H9 (cell line): ENCODE measurements around the gene HGS. TPM values are rescaled to one million over a fixed set of nuclear protein-coding genes. Genes with fewer than 3 reads are reported as not detected.

ENCODE experiments used
- DNase-seq: peaks from one replicate; pipeline ENCODE4 v3.0.0-alpha.2; 2017
- H2AFZ ChIP-seq: one replicate; pipeline ENCODE4 v1.6.1; 2013; ENCODE audit warnings: mild to moderate bottlenecking, low read length, control low read depth, moderate library complexity
- H2AK5ac ChIP-seq: 2 replicates; pipeline ENCODE4 v1.6.1; 2013; ENCODE audit warnings: low read length, control low read depth, mixed read lengths; ENCODE audit not compliant: insufficient read length
- H2BK120ac ChIP-seq: one replicate; pipeline ENCODE4 v1.6.1; 2013; ENCODE audit warnings: low read depth, mild to moderate bottlenecking, low read length, control low read depth, inconsistent platforms; ENCODE audit not compliant: poor library complexity, severe bottlenecking
- H2BK12ac ChIP-seq: 2 replicates; pipeline ENCODE4 v1.6.1; 2013; ENCODE audit warnings: low read length, control low read depth, mixed read lengths, low read depth; ENCODE audit not compliant: insufficient read length
- H2BK15ac ChIP-seq: 2 replicates; pipeline ENCODE4 v1.6.1; 2013; ENCODE audit warnings: low read depth, low read length, control low read depth
- H2BK20ac ChIP-seq: one replicate; pipeline ENCODE4 v1.6.1; 2013; ENCODE audit warnings: low read depth, mild to moderate bottlenecking, low read length, control low read depth, inconsistent platforms; ENCODE audit not compliant: poor library complexity, severe bottlenecking
- H2BK5ac ChIP-seq: 2 replicates; pipeline ENCODE4 v1.6.1; 2013; ENCODE audit warnings: low read length, control low read depth, mixed read lengths; ENCODE audit not compliant: insufficient read length
- H3K14ac ChIP-seq: 2 replicates; pipeline ENCODE4 v1.6.1; 2013; ENCODE audit warnings: low read length, control low read depth; ENCODE audit not compliant: insufficient read depth
- H3K18ac ChIP-seq: 2 replicates; pipeline ENCODE4 v1.6.1; 2013; ENCODE audit warnings: low read depth, mild to moderate bottlenecking, mixed read lengths, low read length, control low read depth; ENCODE audit not compliant: insufficient read length
- H3K23ac ChIP-seq: 2 replicates; pipeline ENCODE4 v1.6.1; 2013; ENCODE audit warnings: low read length, control low read depth, mixed read lengths, low read depth; ENCODE audit not compliant: insufficient read length
- H3K23me2 ChIP-seq: 2 replicates; pipeline ENCODE4 v1.6.1; 2013; ENCODE audit warnings: low read depth, mild to moderate bottlenecking, mixed read lengths, low read length, control low read depth; ENCODE audit not compliant: insufficient read length, poor library complexity, severe bottlenecking
- H3K27ac ChIP-seq: 2 replicates; pipeline ENCODE4 v1.5.1; 2013; ENCODE audit warnings: low read length, control low read depth, mixed read lengths, low read depth; ENCODE audit not compliant: insufficient read length
- H3K27me3 ChIP-seq: 2 replicates; pipeline ENCODE4 v1.6.1; 2013; ENCODE audit warnings: low read length, control low read depth, inconsistent platforms; ENCODE audit not compliant: insufficient read depth
- H3K4ac ChIP-seq: 2 replicates; pipeline ENCODE4 v1.6.1; 2013; ENCODE audit warnings: low read depth, mild to moderate bottlenecking, control low read depth, inconsistent platforms, low read length, moderate library complexity
- H3K4me1 ChIP-seq: 2 replicates; pipeline ENCODE4 v1.6.1; 2013; ENCODE audit warnings: low read length, control low read depth, inconsistent platforms; ENCODE audit not compliant: insufficient read depth
- H3K4me2 ChIP-seq: 2 replicates; pipeline ENCODE4 v1.6.1; 2013; ENCODE audit warnings: low read length, control low read depth, mixed read lengths; ENCODE audit not compliant: insufficient read length, insufficient read depth
- H3K56ac ChIP-seq: 2 replicates; pipeline ENCODE4 v1.6.1; 2013; ENCODE audit warnings: low read depth, mild to moderate bottlenecking, mixed read lengths, low read length, control low read depth; ENCODE audit not compliant: insufficient read length
- H3K79me1 ChIP-seq: 2 replicates; pipeline ENCODE4 v1.6.1; 2013; ENCODE audit warnings: low read depth, mild to moderate bottlenecking, moderate library complexity, low read length, control low read depth, inconsistent platforms; ENCODE audit not compliant: insufficient read depth, poor library complexity, severe bottlenecking
- H3K79me2 ChIP-seq: 2 replicates; pipeline ENCODE4 v1.6.1; 2013; ENCODE audit warnings: low read length, control low read depth, inconsistent platforms; ENCODE audit not compliant: insufficient read depth
- H3K9ac ChIP-seq: 2 replicates; pipeline ENCODE4 v1.6.1; 2013; ENCODE audit warnings: low read length, control low read depth, mixed read lengths; ENCODE audit not compliant: insufficient read length; ENCODE audit errors: extremely low read depth
- H3K9me3 ChIP-seq: one replicate; pipeline ENCODE4 v1.6.1; 2013; ENCODE audit warnings: low read depth, low read length, inconsistent platforms; ENCODE audit not compliant: control insufficient read depth
- H3T11ph ChIP-seq: one replicate; pipeline ENCODE4 v1.6.1; 2013; ENCODE audit warnings: mild to moderate bottlenecking, low read length, control low read depth, inconsistent platforms
- H4K20me1 ChIP-seq: one replicate; pipeline ENCODE4 v1.6.1; 2013; ENCODE audit not compliant: control insufficient read depth, insufficient read length, insufficient read depth
- H4K5ac ChIP-seq: 2 replicates; pipeline ENCODE4 v1.6.1; 2013; ENCODE audit warnings: low read depth, mild to moderate bottlenecking, mixed read lengths, low read length, control low read depth; ENCODE audit not compliant: insufficient read length
- H4K8ac ChIP-seq: replicated peaks from 2 replicates; pipeline ENCODE4 v1.6.1; 2013; ENCODE audit warnings: low read length, control low read depth, mixed read lengths, low read depth; ENCODE audit not compliant: insufficient read length
- H4K91ac ChIP-seq: 2 replicates; pipeline ENCODE4 v1.6.1; 2013; ENCODE audit warnings: low read depth, mild to moderate bottlenecking, moderate library complexity, mixed read lengths, low read length, control low read depth; ENCODE audit not compliant: insufficient read length
- H3K27ac Mint-ChIP-seq, 3 experiments: 2 replicates in 2 of 3; 3 replicates in 1 of 3; pipeline ENCODE4 v1.8.0; 2020 to 2021; ENCODE audit warnings: mixed read lengths in 3 of 3, mild to moderate bottlenecking in 1 of 3, moderate library complexity in 1 of 3
- H3K27me3 Mint-ChIP-seq: 2 replicates; pipeline ENCODE4 v1.8.0; 2021; ENCODE audit warnings: low read depth, mild to moderate bottlenecking, moderate library complexity, mixed read lengths
- H3K36me3 Mint-ChIP-seq, 3 experiments: 2 replicates in 2 of 3; 3 replicates in 1 of 3; pipeline ENCODE4 v1.8.0; 2020 to 2021; ENCODE audit warnings: low read depth in 3 of 3, mixed read lengths in 3 of 3; ENCODE audit not compliant: insufficient read depth in 1 of 3
- H3K4me1 Mint-ChIP-seq, 2 experiments: 2 replicates each; pipeline ENCODE4 v1.8.0; 2020; ENCODE audit warnings: mixed read lengths in 2 of 2
- H3K4me3 Mint-ChIP-seq, 2 experiments: 2 replicates in 1 of 2; 3 replicates in 1 of 2; pipeline ENCODE4 v1.8.0; 2020 to 2021; ENCODE audit warnings: mild to moderate bottlenecking in 2 of 2, mixed read lengths in 2 of 2, moderate library complexity in 1 of 2
- H3K9me3 Mint-ChIP-seq, 2 experiments: 2 replicates in 1 of 2; 3 replicates in 1 of 2; pipeline ENCODE4 v1.8.0; 2020; ENCODE audit warnings: mild to moderate bottlenecking in 2 of 2, mixed read lengths in 2 of 2, moderate library complexity in 1 of 2
- WGBS: extraction: QIAGEN DNeasy Blood & Tissue Kit; methylation state at CpG from one replicate; pipeline ENCODE4 v1.1.7; 2013; ENCODE audit warnings: missing lambda C conversion rate, low lambda C conversion rate, mixed read lengths; ENCODE audit not compliant: insufficient read length; ENCODE audit errors: extremely low coverage; 5-methylcytosine and 5-hydroxymethylcytosine counted together
- total RNA-seq: library from RNA; stranded (reverse); gene quantifications from 2 replicates; pipeline ENCODE4 v1.2.1, GENCODE V29; 2021
- TF ChIP-seq, protein P1 (sequence below): fragments of 200-600 bp; sonication (generic); conservative IDR thresholded peaks from 3 replicates; pipeline ENCODE4 v1.8.0; 2021; ENCODE audit warnings: antibody characterized with exemption, mild to moderate bottlenecking

Gene HGS
- total RNA-seq, 1 experiment from 2014 or later, result 106 TPM

DNA sequence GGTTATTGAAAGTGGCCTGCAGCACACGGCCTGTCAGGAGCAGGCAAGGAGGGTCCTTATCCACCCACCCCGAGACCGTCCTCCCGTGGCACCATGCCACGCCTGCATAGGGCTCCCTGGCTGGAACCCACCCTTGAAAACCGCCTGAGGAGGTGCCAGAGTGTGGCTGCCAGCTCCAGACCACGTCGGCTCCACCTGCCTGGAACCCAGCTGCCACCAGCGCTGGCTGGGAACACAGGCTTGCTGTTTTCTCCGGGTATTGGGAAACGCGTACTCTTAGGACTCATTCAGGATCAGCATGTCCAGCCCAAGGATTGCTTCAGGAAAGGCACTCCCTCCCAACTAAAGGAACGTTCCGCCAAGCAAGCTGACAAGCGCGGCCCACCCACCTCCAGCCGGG lies 6.9 kb upstream of the HGS start:
- Histone ChIP-seq H3K23me2 (no peaks in the 10 kb centered on the region), H2AFZ (no peak overlapping the region), H4K5ac (no peak overlapping the region), H3K4me1 (no peaks in the 10 kb centered on the region), H2BK12ac (no peak overlapping the region), H3K9me3 (no peaks in the 10 kb centered on the region), H2BK20ac (no peak overlapping the region), H2AK5ac (no peak overlapping the region), H3K14ac (no peak overlapping the region), H3K56ac (no peak overlapping the region), H3K18ac (no peak overlapping the region), H3T11ph (no peak overlapping the region), H2BK15ac (no peak overlapping the region), H3K4ac (no peak overlapping the region), H4K91ac (no peak overlapping the region), H3K79me2 (no peaks in the 10 kb centered on the region), H3K27me3 (no peaks in the 10 kb centered on the region), H3K79me1 (no peaks in the 10 kb centered on the region), H3K4me2 (no peak overlapping the region), H4K20me1 (no peaks in the 10 kb centered on the region), H4K8ac (no peak overlapping the region), H3K9ac (no peak overlapping the region), H3K23ac (no peak overlapping the region), H3K27ac (no peak overlapping the region), H2BK120ac (no peak overlapping the region), H2BK5ac (no peak overlapping the region)
- Mint-ChIP-seq H3K4me3 (no peak overlapping the region), H3K27me3 (no peaks in the 10 kb centered on the region; the same call in 1 of the 2 replicates), H3K36me3 (peaks cover 13 to 40% (median 36%) of the 10 kb centered on the region in 3 experiments; a peak in 6 of 7 replicates), H3K27ac (no peak overlapping the region), H3K9me3 (no peaks in the 10 kb centered on the region), H3K4me1 (peaks cover 0 to 2% of the 10 kb centered on the region in 2 experiments; a peak in 1 of 4 replicates)
- WGBS, result no CpG with 5 or more reads among the region's 17 CpGs
- DNase-seq, result no peak
- TF ChIP-seq, protein P1, sequence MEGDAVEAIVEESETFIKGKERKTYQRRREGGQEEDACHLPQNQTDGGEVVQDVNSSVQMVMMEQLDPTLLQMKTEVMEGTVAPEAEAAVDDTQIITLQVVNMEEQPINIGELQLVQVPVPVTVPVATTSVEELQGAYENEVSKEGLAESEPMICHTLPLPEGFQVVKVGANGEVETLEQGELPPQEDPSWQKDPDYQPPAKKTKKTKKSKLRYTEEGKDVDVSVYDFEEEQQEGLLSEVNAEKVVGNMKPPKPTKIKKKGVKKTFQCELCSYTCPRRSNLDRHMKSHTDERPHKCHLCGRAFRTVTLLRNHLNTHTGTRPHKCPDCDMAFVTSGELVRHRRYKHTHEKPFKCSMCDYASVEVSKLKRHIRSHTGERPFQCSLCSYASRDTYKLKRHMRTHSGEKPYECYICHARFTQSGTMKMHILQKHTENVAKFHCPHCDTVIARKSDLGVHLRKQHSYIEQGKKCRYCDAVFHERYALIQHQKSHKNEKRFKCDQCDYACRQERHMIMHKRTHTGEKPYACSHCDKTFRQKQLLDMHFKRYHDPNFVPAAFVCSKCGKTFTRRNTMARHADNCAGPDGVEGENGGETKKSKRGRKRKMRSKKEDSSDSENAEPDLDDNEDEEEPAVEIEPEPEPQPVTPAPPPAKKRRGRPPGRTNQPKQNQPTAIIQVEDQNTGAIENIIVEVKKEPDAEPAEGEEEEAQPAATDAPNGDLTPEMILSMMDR, result no peak
